Activated CD8-positive, alpha-beta T cell treated with anti-CD3 and anti-CD28 coated beads for 36 hours (primary cell): ENCODE measurements around the gene ADSL. TPM values are rescaled to one million over a fixed set of nuclear protein-coding genes. Genes with fewer than 3 reads are reported as not detected.
A peak's percentile ranks its signal among the peaks of the same experiment; 100 is the strongest.

Experiments
- ATAC-seq: fragments of 200-7000 bp; cut with Tn5 transposase; one replicate; pipeline ENCODE4 v1.10.0; 2021; ENCODE audit warnings: mild to moderate bottlenecking, moderate library complexity
- CTCF ChIA-PET: fragments of 350-600 bp; sonication (Branson Sonifier 250); formaldehyde crosslinking; loops from one replicate; lab custom pipeline; 2021; ENCODE audit warnings: antibody characterized with exemption; lab: Charles Lee
- POLR2A ChIA-PET: fragments of 350-600 bp; sonication (Branson Sonifier 250); formaldehyde crosslinking; loops from one replicate; lab custom pipeline; 2021; ENCODE audit warnings: antibody characterized with exemption; lab: Charles Lee
- DNase-seq: peaks from one replicate; pipeline ENCODE4 v3.0.0-alpha.2; 2020
- H3K27ac Mint-ChIP-seq: one replicate; pipeline ENCODE4 v1.8.0; 2021; ENCODE audit warnings: mild to moderate bottlenecking, mixed read lengths
- H3K27me3 Mint-ChIP-seq: one replicate; pipeline ENCODE4 v1.8.0; 2021; ENCODE audit warnings: mixed read lengths
- H3K36me3 Mint-ChIP-seq: one replicate; pipeline ENCODE4 v1.8.0; 2021; ENCODE audit warnings: low read depth, mixed read lengths
- H3K4me1 Mint-ChIP-seq: one replicate; pipeline ENCODE4 v1.8.0; 2021; ENCODE audit warnings: low read depth, mixed read lengths
- H3K4me3 Mint-ChIP-seq: one replicate; pipeline ENCODE4 v1.8.0; 2021; ENCODE audit warnings: mild to moderate bottlenecking, moderate library complexity, mixed read lengths
- H3K9me3 Mint-ChIP-seq: one replicate; pipeline ENCODE4 v1.8.0; 2021; ENCODE audit warnings: mixed read lengths
- intact Hi-C: fragments of 100-400 bp; cut with micrococcal nuclease; formaldehyde crosslinking; loops from one replicate; pipeline ENCODE4 v1.10.0; 2022
- total RNA-seq, 2 experiments: library from RNA; stranded (reverse); gene quantifications; one replicate each; pipeline ENCODE4 v1.2.3, GENCODE V29; 2021
- TF ChIP-seq, protein P1 (sequence below): fragments of 200-600 bp; IDR thresholded peaks from one replicate; pipeline ENCODE4 v1.8.0; 2022; ENCODE audit warnings: antibody characterized with exemption, mild to moderate bottlenecking

The ADSL gene
- 100 to 1,000 TPM; 160 to 169 TPM for total RNA-seq

- peak; percentile 92 for DNase-seq
- H3K4me1 Mint-ChIP-seq: peaks cover 41% of the 10 kb centered on the region
These were observed at the start of gene ADSL for GRCh38 chr22:40346185-40347118. Gene ADSL (plus strand): TSS chr22:40346500. CDS start chr22:40346559, 59 bp downstream.

DNA sequence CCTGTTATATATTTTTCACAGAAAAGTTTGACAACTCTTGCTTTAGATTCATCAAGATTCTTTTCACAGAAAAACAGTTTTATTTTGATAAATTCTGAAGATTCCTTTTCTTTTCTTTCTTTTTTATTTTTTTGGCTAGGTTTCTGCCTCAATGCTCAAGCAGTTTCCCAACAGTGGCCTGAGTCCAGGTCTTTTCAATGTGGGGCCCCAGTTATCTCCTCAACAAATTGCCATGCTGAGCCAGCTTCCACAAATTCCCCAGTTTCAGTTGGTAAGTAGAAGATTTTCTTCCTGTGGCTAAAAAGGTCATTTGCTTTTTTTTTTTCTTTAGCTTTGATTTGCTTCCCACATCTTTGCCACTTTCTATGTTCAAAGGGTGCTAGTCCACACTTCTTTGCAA is 46.0 kb upstream of the ADSL start:
- ChIA-PET POLR2A (interaction anchor here (0.6 to 1.0 kb wide), 2 partner anchors 24 to 109 kb away, joined by 3 read pairs; no protein-coding TSS in a partner anchor), CTCF (interaction anchor here (1.7 to 6.3 kb wide), 3 partner anchors 9 to 47 kb away, joined by 4 to 25 read pairs (median 7); no protein-coding TSS in a partner anchor)
- Mint-ChIP-seq H3K27me3 (no peaks in the 10 kb centered on the region), H3K27ac (no peak overlapping the region), H3K36me3 (peaks cover 34% of the 10 kb centered on the region), H3K4me3 (no peak overlapping the region), H3K4me1 (peaks cover 27% of the 10 kb centered on the region), H3K9me3 (no peaks in the 10 kb centered on the region)
- no peak for DNase-seq
- intact Hi-C loops: loop anchor here (10.0 kb wide), 1 partner anchor 46 kb away; no protein-coding TSS in a partner anchor
- TF ChIP-seq, protein P1, sequence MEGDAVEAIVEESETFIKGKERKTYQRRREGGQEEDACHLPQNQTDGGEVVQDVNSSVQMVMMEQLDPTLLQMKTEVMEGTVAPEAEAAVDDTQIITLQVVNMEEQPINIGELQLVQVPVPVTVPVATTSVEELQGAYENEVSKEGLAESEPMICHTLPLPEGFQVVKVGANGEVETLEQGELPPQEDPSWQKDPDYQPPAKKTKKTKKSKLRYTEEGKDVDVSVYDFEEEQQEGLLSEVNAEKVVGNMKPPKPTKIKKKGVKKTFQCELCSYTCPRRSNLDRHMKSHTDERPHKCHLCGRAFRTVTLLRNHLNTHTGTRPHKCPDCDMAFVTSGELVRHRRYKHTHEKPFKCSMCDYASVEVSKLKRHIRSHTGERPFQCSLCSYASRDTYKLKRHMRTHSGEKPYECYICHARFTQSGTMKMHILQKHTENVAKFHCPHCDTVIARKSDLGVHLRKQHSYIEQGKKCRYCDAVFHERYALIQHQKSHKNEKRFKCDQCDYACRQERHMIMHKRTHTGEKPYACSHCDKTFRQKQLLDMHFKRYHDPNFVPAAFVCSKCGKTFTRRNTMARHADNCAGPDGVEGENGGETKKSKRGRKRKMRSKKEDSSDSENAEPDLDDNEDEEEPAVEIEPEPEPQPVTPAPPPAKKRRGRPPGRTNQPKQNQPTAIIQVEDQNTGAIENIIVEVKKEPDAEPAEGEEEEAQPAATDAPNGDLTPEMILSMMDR: no peak
- no peak for ATAC-seq

More at GRCh38 chr22:40346185-40347118, at the start of gene ADSL:
- POLR2A ChIA-PET: interaction anchor here (0.7 to 4.9 kb wide), 24 partner anchors 8 to 642 kb away, joined by 3 to 31 read pairs (median 4); partner anchors contain the start of genes SGSM3 and TNRC6B
- H3K36me3 Mint-ChIP-seq: peaks cover 33% of the 10 kb centered on the region
- CTCF ChIA-PET: interaction anchor here (0.7 to 3.8 kb wide), 24 partner anchors 18 to 419 kb away, joined by 3 to 35 read pairs (median 8); partner anchors contain the start of gene TNRC6B
- peak within 1 kb of the TSS; percentile 96 for H3K27ac Mint-ChIP-seq
- ATAC-seq: peak; percentile 90
- no peaks in the 10 kb centered on the region for H3K27me3 Mint-ChIP-seq
- TF ChIP-seq, protein P1: no peak
- no peaks in the 10 kb centered on the region for H3K9me3 Mint-ChIP-seq
- H3K4me3 Mint-ChIP-seq: peak within 1 kb of the TSS; percentile 96
- intact Hi-C loops: loop anchor here (5.0 to 10.0 kb wide), 3 partner anchors 62 to 304 kb away; partner anchors contain the start of gene TNRC6B

DNA sequence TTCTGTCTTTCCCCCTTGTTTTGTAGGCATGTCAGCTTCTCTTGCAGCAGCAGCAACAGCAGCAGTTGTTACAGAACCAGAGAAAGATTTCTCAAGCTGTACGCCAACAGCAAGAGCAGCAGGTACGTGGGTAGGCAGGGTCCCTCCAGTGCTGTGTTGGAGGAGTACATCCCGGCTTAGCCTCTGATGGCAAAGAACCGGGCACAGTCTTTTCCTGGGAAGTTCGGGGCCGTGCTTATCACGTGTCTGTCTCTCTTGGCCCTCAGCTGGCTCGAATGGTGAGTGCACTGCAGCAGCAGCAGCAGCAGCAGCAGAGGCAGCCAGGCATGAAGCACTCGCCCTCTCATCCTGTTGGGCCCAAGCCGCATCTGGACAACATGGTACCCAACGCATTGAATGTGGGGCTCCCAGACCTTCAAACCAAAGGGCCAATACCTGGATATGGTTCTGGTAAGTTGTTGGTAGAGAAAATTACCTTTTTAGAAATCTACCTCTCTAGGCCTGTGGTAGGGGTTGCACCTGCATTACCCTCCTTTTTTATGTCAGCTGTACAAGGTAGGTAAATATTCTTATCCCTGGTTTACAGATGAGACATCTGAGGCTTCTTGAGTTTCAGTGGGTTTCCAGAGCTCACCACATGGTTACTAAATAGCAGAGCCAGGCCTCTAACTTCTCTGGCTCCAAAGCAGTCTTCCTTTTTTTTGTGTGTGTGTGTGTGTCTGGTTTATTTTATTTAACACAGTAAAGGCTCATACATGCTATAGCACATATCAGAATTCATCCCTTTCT is 45.2 kb upstream of the ADSL start:
- Mint-ChIP-seq H3K4me1 (peaks cover 31% of the 10 kb centered on the region), H3K4me3 (no peak overlapping the region), H3K9me3 (no peaks in the 10 kb centered on the region), H3K27ac (no peak overlapping the region), H3K27me3 (no peaks in the 10 kb centered on the region), H3K36me3 (peaks cover 30% of the 10 kb centered on the region)
- intact Hi-C loops: loop anchor here (10.0 kb wide), 1 partner anchor 46 kb away; no protein-coding TSS in a partner anchor
- ChIA-PET CTCF (interaction anchor here (1.7 to 6.3 kb wide), 2 partner anchors 8 to 47 kb away, joined by 7 to 25 read pairs; no protein-coding TSS in a partner anchor), POLR2A (interaction anchor here (0.6 to 1.0 kb wide), 2 partner anchors 23 to 122 kb away, joined by 3 read pairs; no protein-coding TSS in a partner anchor)
- ATAC-seq (peak; percentile 71), DNase-seq (peak; percentile 39)
- TF ChIP-seq, protein P1: no peak

GRCh38 chr22:40302149-40302548 is 44.2 kb upstream of the ADSL start:
- no peak overlapping the region for H3K4me3 Mint-ChIP-seq
- TF ChIP-seq, protein P1: no peak
- no peak overlapping the region for H3K27ac Mint-ChIP-seq
- DNase-seq: no peak
- no peaks in the 10 kb centered on the region for H3K27me3 Mint-ChIP-seq
- intact Hi-C loops: loop anchor here (10.0 kb wide), 1 partner anchor 47 kb away; no protein-coding TSS in a partner anchor
- peaks cover 32% of the 10 kb centered on the region for H3K4me1 Mint-ChIP-seq
- peaks cover 28% of the 10 kb centered on the region for H3K36me3 Mint-ChIP-seq
- ATAC-seq: no peak
- CTCF ChIA-PET: interaction anchor here (6.3 kb wide), 1 partner anchor 46 kb away, joined by 25 read pairs; no protein-coding TSS in a partner anchor
- POLR2A ChIA-PET: no interaction called here
- H3K9me3 Mint-ChIP-seq: no peaks in the 10 kb centered on the region
